Left renal pelvis (tissue), 4 donors: Measurements from ENCODE around the gene TBC1D3G. TPM values are rescaled to one million over a fixed set of nuclear protein-coding genes. Genes with fewer than 3 reads are reported as not detected.
"Not testable (repeated sequence)": the region's sequence is repeated elsewhere in the genome, so short reads cannot be mapped to it uniquely, and the experiment has no call there.

Experiments
- DNase-seq, 4 donors: peaks; one replicate each; pipeline ENCODE4 v3.0.0-alpha.2; 2013; ENCODE audit warnings: low read depth in 4 of 4, low spot score in 3 of 4
- polyA plus RNA-seq, 4 donors: library from polyadenylated mRNA; unstranded; fragments of 120-200 nt; gene quantifications; one replicate each; pipeline ENCODE4 v1.2.1, GENCODE V29; 2013; ENCODE audit not compliant: insufficient read length in 4 of 4

TBC1D3G gene
- not detected for polyA plus RNA-seq

GRCh38 chr17:36323584-36323983 lies at the start of gene TBC1D3G:
Gene TBC1D3G, plus strand, starts transcription at chr17:36323884. Its CDS starts 1,528 bp downstream, at chr17:36325412.
- not testable (repeated sequence) for DNase-seq

GRCh38 chr17:36283256-36283655 lies 40.4 kb upstream of the TBC1D3G start:
- not testable (repeated sequence) for DNase-seq

GRCh38 chr17:36284219-36284618 lies 39.5 kb upstream of the TBC1D3G start:
- DNase-seq, result not testable (repeated sequence)

- not testable (repeated sequence) for DNase-seq
Observed at GRCh38 chr17:36289965-36290612, 33.6 kb upstream of the TBC1D3G start.

- DNase-seq, result not testable (repeated sequence)
Observed at GRCh38 chr17:36295161-36295560, 28.5 kb upstream of the TBC1D3G start.

- DNase-seq, result not testable (repeated sequence)
Observed at GRCh38 chr17:36315736-36316135, 7.9 kb upstream of the TBC1D3G start.

- DNase-seq, result not testable (repeated sequence)
Observed at GRCh38 chr17:36362496-36362895, 38.8 kb downstream of the TBC1D3G start.

- DNase-seq, result not testable (repeated sequence)
Observed at GRCh38 chr17:36375938-36376337, 52.3 kb downstream of the TBC1D3G start.

Other genes with a start within 250 kb of the TBC1D3G start
- 10 to 100 TPM in 1 of 4 donors, 1 to 10 TPM in 2, under 1 TPM in 1; 0.29 to 38.4 (median 2.1) TPM for gene CCL3, start 233.7 kb upstream of the TBC1D3G start, polyA plus RNA-seq
- 10 to 100 TPM in 1 of 4 donors, 1 to 10 TPM in 1, under 1 TPM in 2; 0.16 to 34.9 (median 0.86) TPM for gene CCL4, start 220.1 kb upstream of the TBC1D3G start, polyA plus RNA-seq
- 10 to 100 TPM in 2 of 4 donors, 1 to 10 TPM in 2; 4.3 to 18.7 (median 8.6) TPM for gene TBC1D3B, start 147.2 kb upstream of the TBC1D3G start, polyA plus RNA-seq
- 10 to 100 TPM in 1 of 4 donors, 1 to 10 TPM in 1, under 1 TPM in 1, not detected in 1; 0.79 to 12.1 (median 1.6) TPM for gene CCL3L1, start 127.1 kb upstream of the TBC1D3G start, polyA plus RNA-seq
- 10 to 100 TPM in 1 of 4 donors, 1 to 10 TPM in 2, not detected in 1; 1.1 to 25.8 (median 1.4) TPM for gene CCL4L2, start 112.8 kb upstream of the TBC1D3G start, polyA plus RNA-seq
- gene TBC1D3I, start 59.3 kb upstream of the TBC1D3G start, polyA plus RNA-seq, result 1 to 10 TPM in 1 of 4 donors, under 1 TPM in 1, not detected in 2; 0.25 to 1.8 TPM
- gene TBC1D3H, start 64.6 kb downstream of the TBC1D3G start, polyA plus RNA-seq, result not detected
- 10 to 100 TPM; 40.8 to 71.3 (median 67.9) TPM for gene ZNHIT3, start 162.8 kb downstream of the TBC1D3G start, polyA plus RNA-seq
- 10 to 100 TPM; 26.1 to 61.1 (median 41.0) TPM for gene MYO19, start 211.0 kb downstream of the TBC1D3G start, polyA plus RNA-seq
- gene PIGW, start 211.1 kb downstream of the TBC1D3G start, polyA plus RNA-seq, result 10 to 100 TPM in 3 of 4 donors, 1 to 10 TPM in 1; 9.4 to 14.9 (median 12.6) TPM
- 10 to 100 TPM; 56.3 to 92.5 (median 85.9) TPM for gene GGNBP2, start 221.0 kb downstream of the TBC1D3G start, polyA plus RNA-seq